Amniotic stem cell (primary cell): ENCODE measurements around the gene CCDC68.
"Not testable (repeated sequence)": the region's sequence is repeated elsewhere in the genome, so short reads cannot be mapped to it uniquely, and the experiment has no call there.

Experiments used
- DNase-seq: peaks from one replicate; lab custom pipeline; 2025; lab: John Stamatoyannopoulos, UW

Gene CCDC68

DNA sequence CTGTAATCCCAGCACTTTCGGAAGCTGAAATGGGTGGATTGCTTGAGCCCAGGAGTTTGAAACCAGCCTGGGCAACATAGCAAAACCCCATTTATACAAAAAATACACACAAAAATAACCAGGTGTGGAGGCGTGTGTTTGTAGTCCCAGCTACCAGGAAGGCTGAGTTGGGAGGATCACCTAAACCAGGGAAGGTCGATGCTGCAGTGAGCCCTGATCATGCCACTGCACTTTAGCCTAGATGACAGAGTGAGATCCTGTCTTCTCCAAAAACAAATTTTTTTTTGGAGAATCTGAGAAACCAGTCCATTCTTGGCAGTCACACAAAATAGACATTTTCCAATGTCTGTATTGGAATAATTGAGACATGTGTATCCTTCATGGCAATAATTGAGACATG, 84.2 kb downstream of the CCDC68 start:
- DNase-seq: no peak

DNA sequence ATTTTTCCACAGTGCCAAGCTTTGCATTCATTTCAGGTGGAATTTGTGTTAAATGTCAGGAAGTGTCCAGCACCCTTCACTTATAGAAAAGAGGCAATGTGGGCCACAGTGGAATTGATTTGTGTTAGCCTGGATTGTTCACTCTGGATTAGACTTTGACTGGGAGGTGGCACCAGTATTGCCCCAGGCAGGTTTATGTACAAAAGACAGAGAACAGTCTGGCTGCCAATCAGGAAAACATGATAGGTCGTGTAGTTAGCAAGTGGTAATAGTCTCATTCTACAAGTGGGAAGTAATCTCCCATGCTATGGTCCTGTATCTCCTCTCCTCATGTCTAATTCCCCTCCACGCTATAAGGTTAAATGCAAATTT, 85.4 kb downstream of the CCDC68 start:
- no peak for DNase-seq

DNA sequence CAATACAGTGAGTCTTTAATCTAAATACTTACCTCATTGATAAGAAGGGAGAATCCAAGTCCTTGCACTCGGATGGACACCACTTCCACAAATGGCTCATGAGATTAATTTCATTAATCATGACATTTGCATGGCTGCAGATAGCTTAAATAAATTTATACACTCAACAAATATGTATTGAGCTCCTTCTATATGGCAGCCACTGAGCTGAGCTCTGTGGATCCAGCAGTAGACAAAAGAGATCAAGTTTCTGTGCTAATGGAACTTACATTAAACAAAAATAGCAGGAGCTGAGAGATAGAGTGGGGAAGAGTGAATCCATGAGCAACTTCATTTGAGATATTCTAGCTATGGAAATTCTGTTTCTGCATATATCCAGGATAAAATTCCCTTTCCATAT, 86.6 kb downstream of the CCDC68 start:
- DNase-seq: no peak

DNA sequence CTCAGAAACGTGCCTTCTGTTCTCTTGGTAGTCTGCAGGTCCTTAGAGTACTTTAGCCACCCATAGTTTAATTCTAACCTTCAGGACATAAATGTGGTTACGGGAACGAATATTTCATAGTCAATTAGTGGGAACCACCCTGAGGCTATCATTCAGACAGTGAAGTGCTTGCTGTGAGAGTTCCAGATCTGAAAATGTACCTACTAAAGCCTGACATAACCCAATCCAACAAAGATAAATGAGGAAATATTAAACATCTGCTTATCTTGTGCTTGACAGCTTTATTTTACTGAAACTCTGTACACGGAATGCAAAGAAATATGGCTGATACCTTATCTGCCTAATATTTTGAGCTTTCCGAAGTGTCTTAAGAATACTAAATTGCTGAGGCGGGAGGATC, 88.0 kb downstream of the CCDC68 start:
- DNase-seq: no peak

DNA sequence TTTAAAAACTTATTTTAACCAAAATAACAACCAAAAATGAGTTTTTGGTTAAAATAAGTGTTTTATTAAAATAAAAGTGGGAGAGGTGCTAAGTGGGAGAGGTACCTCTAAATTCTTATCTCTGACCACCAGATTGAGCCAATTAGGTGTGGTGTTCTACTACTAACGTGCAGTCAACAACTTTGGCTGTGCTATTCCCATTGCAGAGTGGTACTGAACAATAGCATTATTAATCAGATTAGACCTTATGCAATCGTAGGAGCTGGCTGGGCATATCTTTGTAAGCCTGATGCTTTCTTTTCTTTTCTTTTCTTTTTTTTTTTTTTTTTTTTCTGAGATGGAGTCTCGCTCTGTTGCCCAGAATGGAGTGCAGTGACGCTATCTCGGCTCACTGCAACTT, 92.1 kb downstream of the CCDC68 start:
- no peak for DNase-seq

DNA sequence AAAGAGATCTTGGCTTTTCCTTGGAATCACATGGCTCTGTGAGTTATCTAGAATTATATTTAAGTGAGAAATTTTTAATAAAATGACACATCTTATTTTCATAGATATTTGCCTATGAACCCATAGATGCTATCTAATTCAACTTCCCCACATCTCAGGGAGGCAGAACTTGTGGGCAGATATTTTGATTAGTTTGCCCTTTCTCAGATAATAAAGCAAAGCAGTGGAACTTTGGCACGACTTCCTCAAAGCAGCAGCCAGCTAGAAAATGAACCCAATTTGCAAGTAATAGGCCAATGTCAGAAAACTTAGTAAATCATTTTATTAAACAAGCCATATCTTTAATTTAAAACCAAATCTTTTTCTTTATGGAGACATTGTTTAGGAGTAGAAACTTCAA, 98.3 kb downstream of the CCDC68 start:
- DNase-seq: no peak

DNA sequence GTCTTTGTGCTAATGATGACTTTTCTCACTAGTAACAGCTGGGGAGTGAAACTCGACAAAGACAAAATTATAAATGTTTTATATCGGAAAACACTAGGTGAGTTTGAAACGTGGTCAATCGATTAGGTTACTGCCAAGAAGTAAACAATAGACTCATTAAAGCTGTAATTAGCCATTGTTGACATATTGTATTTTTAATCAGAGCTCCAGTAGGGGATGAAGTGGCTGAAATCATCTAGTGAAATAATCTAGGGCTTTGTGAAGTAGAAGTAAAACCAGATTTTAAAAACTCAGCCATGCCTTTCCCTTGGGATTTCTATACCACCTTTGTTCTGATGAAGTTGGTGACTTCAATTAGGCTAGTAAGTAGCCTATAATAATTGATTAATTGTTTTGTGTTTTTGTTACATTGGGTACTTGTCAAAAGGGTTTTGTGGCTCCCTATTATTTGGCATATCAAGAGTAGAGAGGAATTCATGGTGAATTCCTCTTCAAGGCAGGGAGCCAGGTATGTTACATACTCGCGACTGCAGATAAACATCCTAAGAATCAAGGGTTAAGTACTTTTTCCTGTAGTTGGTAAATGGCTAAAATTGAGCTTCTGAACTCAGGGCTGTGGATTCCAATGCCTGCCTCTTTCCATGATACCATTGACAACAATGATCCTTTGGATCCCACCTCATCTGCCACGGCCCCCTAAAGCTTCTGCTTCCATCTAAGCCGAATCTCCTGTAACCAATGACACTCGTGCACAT, 99.4 kb downstream of the CCDC68 start:
- no peak for DNase-seq

DNA sequence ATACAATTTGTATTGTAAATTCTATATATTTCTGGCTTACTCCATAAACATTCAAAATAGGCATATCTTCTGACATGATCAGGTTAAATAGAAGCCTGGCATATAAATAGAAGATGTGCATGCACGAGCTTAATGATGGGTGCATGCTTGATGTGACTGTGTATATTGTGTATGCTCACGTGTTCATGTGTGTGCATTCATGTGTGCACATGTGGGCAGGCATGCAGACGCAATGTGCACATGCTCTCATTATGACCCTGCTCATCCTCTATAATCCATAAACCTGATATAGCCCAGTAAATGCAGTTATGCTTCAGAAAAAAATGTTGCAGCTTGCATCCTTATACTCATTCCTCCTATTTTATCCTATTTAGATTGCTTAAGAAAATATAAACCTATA, 101.8 kb downstream of the CCDC68 start:
- DNase-seq: no peak

DNA sequence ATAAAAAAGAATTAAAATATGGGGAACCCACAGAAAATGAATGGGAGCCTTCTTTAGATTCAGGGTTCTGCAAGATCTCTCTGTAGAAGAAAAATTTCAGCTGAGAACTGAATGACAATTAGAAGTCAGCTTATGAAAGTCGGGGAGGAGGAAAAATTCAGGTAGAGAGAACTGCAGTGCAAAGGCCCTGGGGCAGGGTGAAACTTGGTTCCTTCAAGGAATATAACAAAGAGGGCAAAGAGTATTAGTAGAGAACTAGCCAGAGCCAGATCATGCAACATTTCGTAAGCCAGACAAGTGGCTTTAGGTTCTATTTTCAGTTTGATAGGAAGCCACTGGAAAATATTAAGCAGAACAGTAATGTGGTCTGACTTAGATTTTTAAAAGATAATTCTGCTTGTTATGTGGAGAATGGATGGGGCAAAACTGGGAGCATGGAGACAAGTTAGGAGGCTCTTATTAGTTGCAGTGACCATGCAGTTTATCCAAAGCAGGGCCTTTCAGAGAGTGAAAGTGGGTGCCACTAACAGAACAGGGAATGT, 103.1 kb downstream of the CCDC68 start:
- no peak for DNase-seq

DNA sequence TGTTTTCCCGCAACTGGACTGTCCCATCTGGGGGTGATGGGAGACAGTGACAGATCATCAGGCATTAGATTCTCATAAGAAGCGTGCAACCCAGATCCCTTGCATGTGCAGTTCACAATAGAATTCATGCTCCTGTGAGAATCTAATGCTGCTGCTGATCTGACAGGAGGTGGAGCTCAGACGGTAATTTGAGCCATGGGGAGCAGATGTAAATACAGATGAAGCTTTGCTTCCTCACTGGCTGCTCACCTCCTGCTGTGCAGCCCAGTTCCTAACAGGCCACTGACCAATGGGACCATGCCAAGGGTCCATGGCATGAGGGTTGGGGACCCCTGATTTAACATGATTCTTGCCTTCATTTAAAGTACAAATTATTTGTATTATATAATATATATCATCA, 104.2 kb downstream of the CCDC68 start:
- not testable (repeated sequence) for DNase-seq

DNA sequence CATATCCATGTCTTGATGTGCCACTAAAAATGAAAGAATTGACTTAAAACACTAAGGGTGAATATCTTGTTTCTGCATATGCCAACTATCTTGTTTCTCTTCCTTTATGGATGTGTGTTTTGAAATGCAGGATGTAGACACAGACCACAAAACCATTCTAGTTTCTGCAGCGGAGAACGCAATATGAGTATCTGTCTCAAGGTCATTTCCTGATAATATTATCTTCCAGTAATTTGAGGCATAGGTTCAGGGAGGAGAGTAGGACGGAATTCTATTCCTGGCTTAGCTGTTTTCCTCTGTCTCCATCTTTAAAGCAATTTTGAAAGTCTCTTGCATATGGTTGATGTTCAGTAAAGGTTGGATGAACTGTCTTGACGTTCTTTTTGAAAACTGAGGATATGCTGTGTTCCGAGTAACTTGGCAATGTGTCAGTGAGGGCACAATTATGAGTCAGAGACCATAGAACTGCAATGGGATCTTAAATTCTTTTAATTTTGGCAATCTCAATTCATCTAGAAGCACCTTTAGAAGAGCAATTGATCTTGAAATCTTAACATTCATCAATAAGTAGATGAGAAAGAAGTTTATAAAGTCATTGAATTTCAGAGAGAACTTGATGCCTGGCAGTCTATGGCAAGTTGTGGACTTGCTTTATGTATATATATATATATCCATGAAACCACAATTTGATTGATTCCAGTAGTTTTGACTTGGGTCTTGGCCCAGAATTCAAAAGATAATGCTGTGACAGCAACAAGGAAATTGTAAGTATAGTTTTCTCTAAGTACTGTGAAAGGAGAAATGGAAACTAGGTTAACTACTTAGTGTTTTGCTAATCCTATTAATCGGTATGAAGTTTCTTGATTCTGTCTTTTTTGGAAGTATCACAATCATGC, 106.2 kb downstream of the CCDC68 start:
- DNase-seq: no peak
